GM12878 (cell line): ENCODE data around the gene ARMC3. TPM values are rescaled to one million over a fixed set of nuclear protein-coding genes. Genes with fewer than 3 reads are reported as not detected.

Source experiments
- ATAC-seq: fragments of 200-7000 bp; cut with Tn5 transposase; 3 replicates; pipeline ENCODE4 v1.9.1; 2020; ENCODE audit warnings: mild to moderate bottlenecking, moderate library complexity
- BruUV-seq: library from RNA; stranded (reverse); fragments of 400-500 nt; replicated peaks from 2 replicates; lab custom pipeline; 2021; lab: Mats Ljungman, UMichigan
- CTCF ChIA-PET: fragments of 300-600 bp; sonication (Branson Sonifier 250); formaldehyde crosslinking; extraction: SDS; loops from one replicate; lab custom pipeline; 2021; ENCODE audit warnings: inconsistent platforms; lab: Yijun Ruan, JAX
- POLR2A ChIA-PET: fragments of 350-600 bp; formaldehyde crosslinking; extraction: SDS; loops from one replicate; lab custom pipeline; 2021; ENCODE audit warnings: inconsistent platforms; lab: Charles Lee
- RAD21 ChIA-PET: fragments of 300-600 bp; sonication (Branson Sonifier 250); formaldehyde crosslinking; loops from one replicate; lab custom pipeline; 2023; ENCODE audit warnings: antibody characterized with exemption; ENCODE audit not compliant: unreplicated experiment; lab: Charles Lee
- SMC1A ChIA-PET: fragments of 300-600 bp; sonication (Branson Sonifier 250); formaldehyde crosslinking; loops from one replicate; lab custom pipeline; 2023; ENCODE audit not compliant: unreplicated experiment, uncharacterized antibody; lab: Charles Lee
- DNase-seq: peaks from one replicate; pipeline ENCODE4 v3.0.0-alpha.2; 2011; ENCODE audit warnings: low read depth, low spot score
- FAIRE-seq: peaks from 3 replicates; lab custom pipeline; 2011; peaks lifted over from hg19 to GRCh38; lab: Jason Lieb, UNC
- H2AFZ ChIP-seq: 2 replicates; pipeline ENCODE4 v1.6.0; 2011; ENCODE audit warnings: low read depth, low read length, control low read depth; ENCODE audit not compliant: control insufficient read depth
- H3K27ac ChIP-seq: 2 replicates; pipeline ENCODE4 v1.5.1; 2011; ENCODE audit warnings: control low read depth; ENCODE audit not compliant: control insufficient read depth, insufficient read depth
- H3K27me3 ChIP-seq, 2 experiments: replicated peaks in 1 of 2; 2 replicates each; pipeline versions ENCODE4 v1.6.0 to v1.6.1; 2011; ENCODE audit warnings: low read length in 1 of 2; ENCODE audit not compliant: control insufficient read depth in 2 of 2, insufficient read depth in 2 of 2
- H3K36me3 ChIP-seq, 2 experiments: 2 replicates each; pipeline ENCODE4 v1.5.1; 2011; ENCODE audit warnings: low read length in 1 of 2; ENCODE audit not compliant: control insufficient read depth in 2 of 2, insufficient read depth in 2 of 2
- H3K4me1 ChIP-seq: 2 replicates; pipeline ENCODE4 v1.6.1; 2011; ENCODE audit warnings: mild to moderate bottlenecking, low read length, moderate library complexity, mixed read lengths; ENCODE audit not compliant: control insufficient read depth, insufficient read depth
- H3K4me2 ChIP-seq: 2 replicates; pipeline ENCODE4 v1.6.0; 2011; ENCODE audit warnings: control low read depth; ENCODE audit not compliant: control insufficient read depth, insufficient read depth
- H3K4me3 ChIP-seq: fragments of 200-600 bp; sonication (generic); 2 replicates; pipeline ENCODE4 v1.5.1; 2016
- H3K79me2 ChIP-seq: 2 replicates; pipeline ENCODE4 v1.6.0; 2011; ENCODE audit warnings: low read length; ENCODE audit not compliant: control insufficient read depth, insufficient read depth
- H3K9ac ChIP-seq: 2 replicates; pipeline ENCODE4 v1.8.0; 2011; ENCODE audit warnings: low read length, control low read depth, mixed read lengths; ENCODE audit not compliant: control insufficient read depth, insufficient read depth
- H3K9me3 ChIP-seq: replicated peaks from 3 replicates; pipeline ENCODE4 v1.5.1; 2011; ENCODE audit warnings: mild to moderate bottlenecking, low read length; ENCODE audit not compliant: control insufficient read depth, insufficient read depth
- H4K20me1 ChIP-seq: 2 replicates; pipeline ENCODE4 v1.6.0; 2011; ENCODE audit not compliant: control insufficient read depth, insufficient read depth
- FOXM1 ChIP-seq: IDR thresholded peaks from 2 replicates; pipeline ENCODE4 v1.6.1; 2012; ENCODE audit warnings: low read depth, mild to moderate bottlenecking, inconsistent platforms, low read length, moderate library complexity
- NFYA ChIP-seq: IDR thresholded peaks from 2 replicates; pipeline ENCODE4 v1.6.1; 2011; ENCODE audit warnings: low read depth, mild to moderate bottlenecking, low read length, improper control_type of control experiment, borderline replicate concordance
- NR2C2 ChIP-seq: IDR thresholded peaks from 2 replicates; pipeline ENCODE4 v1.6.1; 2011; ENCODE audit warnings: borderline replicate concordance, low read depth; ENCODE audit not compliant: control insufficient read depth, insufficient read length
- PAX8 ChIP-seq: fragments of 450-650 bp; IDR thresholded peaks from 2 replicates; pipeline ENCODE4 v1.6.1; 2017; ENCODE audit warnings: mild to moderate bottlenecking, moderate library complexity
- ZZZ3 ChIP-seq: IDR thresholded peaks from 2 replicates; pipeline ENCODE4 v1.6.1; 2011; ENCODE audit warnings: low read depth; ENCODE audit not compliant: control insufficient read depth, insufficient read length
- WGBS: methylation state at CpG from one replicate; pipeline ENCODE4 v1.1.6; 2016; ENCODE audit warnings: low lambda C conversion rate; ENCODE audit not compliant: insufficient replicate concordance, insufficient coverage; ENCODE audit errors: missing lambda C conversion rate; 5-methylcytosine and 5-hydroxymethylcytosine counted together
- in situ Hi-C: fragments of 300-500 bp; cut with MboI; formaldehyde crosslinking; loops from 9 replicates; pipeline ENCODE4 v1.14.3; 2018; ENCODE audit warnings: mixed read lengths
- intact Hi-C: fragments of 100-400 bp; cut with micrococcal nuclease; formaldehyde crosslinking; loops from one replicate; pipeline ENCODE4 v1.14.2; 2022; ENCODE audit not compliant: unreplicated experiment
- polyA plus RNA-seq, 11 experiments: library from polyadenylated mRNA; depleted of rRNA in 4 of 11; unstranded in 6 of 11; stranded (reverse) in 5 of 11; fragments of >200 nt; fragmentation: Nextera tagmentation in 4 of 11; fragmentation: Illumina TruSeq in 1 of 11; extraction: Ambion mirVana in 4 of 11; extraction: Trizol in 1 of 11; gene quantifications; 1 replicate in 1 of 11; 2 replicates in 10 of 11; pipeline versions ENCODE4 v1.2.1 to v1.2.3, GENCODE V29; 2011 to 2016; ENCODE audit warnings: inconsistent platforms in 2 of 11, missing spikeins in 2 of 11, low read depth in 1 of 11
- total RNA-seq, 4 experiments: library from RNA; depleted of rRNA in 3 of 4; stranded (reverse); fragments of >200 nt in 3 of 4; fragmentation: Illumina TruSeq in 1 of 4; extraction: Trizol in 1 of 4; gene quantifications; 2 replicates each; pipeline versions ENCODE4 v1.2.1 to v1.2.3, GENCODE V29; 2013 to 2021
- TF ChIP-seq, protein P1 (sequence below): IDR thresholded peaks from 2 replicates; pipeline ENCODE4 v1.6.1; 2012; ENCODE audit warnings: mild to moderate bottlenecking, low read depth, low read length
- TF ChIP-seq, protein P2 (sequence below): fragments of 450-650 bp; IDR thresholded peaks from 2 replicates; pipeline ENCODE4 v1.6.1; 2016; ENCODE audit warnings: mild to moderate bottlenecking
- TF ChIP-seq, protein P3 (sequence below): fragments of 450-650 bp; IDR thresholded peaks from 2 replicates; pipeline ENCODE4 v1.6.1; 2017; ENCODE audit warnings: borderline replicate concordance

ARMC3 gene
- total and polyA plus RNA-seq, 10 of the 15 experiments (the other 5 are each of a cell fraction or from before 2014, with no cell fraction given) = 0.01 to 0.06 TPM; not detected in 8

DNA sequence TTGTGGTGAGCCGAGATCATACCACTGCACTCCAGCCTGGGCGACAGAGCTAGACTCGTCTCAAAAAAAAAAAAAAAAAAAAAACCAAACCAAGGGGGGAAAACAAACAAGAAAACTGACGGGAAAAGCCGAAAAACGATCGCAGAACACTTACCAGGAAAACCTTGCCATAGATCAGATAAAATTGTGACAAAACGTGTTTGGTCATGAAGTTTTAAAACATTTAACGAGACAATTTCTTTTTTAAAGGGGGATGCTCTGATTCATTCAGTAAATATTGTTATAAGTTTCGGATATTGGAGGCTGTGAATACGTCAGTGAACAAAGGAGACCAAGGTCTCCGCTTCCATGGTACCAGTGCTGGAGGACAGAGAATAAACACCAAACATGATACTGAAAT is 77.3 kb downstream of the ARMC3 start:
- no peak for FAIRE-seq
- no peaks in the 10 kb centered on the region; a peak in 1 of 4 replicates for H3K27me3 ChIP-seq
- no peak overlapping the region for H3K4me2 ChIP-seq
- TF ChIP-seq, protein P1, sequence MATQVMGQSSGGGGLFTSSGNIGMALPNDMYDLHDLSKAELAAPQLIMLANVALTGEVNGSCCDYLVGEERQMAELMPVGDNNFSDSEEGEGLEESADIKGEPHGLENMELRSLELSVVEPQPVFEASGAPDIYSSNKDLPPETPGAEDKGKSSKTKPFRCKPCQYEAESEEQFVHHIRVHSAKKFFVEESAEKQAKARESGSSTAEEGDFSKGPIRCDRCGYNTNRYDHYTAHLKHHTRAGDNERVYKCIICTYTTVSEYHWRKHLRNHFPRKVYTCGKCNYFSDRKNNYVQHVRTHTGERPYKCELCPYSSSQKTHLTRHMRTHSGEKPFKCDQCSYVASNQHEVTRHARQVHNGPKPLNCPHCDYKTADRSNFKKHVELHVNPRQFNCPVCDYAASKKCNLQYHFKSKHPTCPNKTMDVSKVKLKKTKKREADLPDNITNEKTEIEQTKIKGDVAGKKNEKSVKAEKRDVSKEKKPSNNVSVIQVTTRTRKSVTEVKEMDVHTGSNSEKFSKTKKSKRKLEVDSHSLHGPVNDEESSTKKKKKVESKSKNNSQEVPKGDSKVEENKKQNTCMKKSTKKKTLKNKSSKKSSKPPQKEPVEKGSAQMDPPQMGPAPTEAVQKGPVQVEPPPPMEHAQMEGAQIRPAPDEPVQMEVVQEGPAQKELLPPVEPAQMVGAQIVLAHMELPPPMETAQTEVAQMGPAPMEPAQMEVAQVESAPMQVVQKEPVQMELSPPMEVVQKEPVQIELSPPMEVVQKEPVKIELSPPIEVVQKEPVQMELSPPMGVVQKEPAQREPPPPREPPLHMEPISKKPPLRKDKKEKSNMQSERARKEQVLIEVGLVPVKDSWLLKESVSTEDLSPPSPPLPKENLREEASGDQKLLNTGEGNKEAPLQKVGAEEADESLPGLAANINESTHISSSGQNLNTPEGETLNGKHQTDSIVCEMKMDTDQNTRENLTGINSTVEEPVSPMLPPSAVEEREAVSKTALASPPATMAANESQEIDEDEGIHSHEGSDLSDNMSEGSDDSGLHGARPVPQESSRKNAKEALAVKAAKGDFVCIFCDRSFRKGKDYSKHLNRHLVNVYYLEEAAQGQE = no peak
- TF ChIP-seq FOXM1 = no peak
- TF ChIP-seq, protein P2, sequence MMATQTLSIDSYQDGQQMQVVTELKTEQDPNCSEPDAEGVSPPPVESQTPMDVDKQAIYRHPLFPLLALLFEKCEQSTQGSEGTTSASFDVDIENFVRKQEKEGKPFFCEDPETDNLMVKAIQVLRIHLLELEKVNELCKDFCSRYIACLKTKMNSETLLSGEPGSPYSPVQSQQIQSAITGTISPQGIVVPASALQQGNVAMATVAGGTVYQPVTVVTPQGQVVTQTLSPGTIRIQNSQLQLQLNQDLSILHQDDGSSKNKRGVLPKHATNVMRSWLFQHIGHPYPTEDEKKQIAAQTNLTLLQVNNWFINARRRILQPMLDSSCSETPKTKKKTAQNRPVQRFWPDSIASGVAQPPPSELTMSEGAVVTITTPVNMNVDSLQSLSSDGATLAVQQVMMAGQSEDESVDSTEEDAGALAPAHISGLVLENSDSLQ = no peak
- TF ChIP-seq, protein P3, sequence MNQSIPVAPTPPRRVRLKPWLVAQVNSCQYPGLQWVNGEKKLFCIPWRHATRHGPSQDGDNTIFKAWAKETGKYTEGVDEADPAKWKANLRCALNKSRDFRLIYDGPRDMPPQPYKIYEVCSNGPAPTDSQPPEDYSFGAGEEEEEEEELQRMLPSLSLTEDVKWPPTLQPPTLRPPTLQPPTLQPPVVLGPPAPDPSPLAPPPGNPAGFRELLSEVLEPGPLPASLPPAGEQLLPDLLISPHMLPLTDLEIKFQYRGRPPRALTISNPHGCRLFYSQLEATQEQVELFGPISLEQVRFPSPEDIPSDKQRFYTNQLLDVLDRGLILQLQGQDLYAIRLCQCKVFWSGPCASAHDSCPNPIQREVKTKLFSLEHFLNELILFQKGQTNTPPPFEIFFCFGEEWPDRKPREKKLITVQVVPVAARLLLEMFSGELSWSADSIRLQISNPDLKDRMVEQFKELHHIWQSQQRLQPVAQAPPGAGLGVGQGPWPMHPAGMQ = no peak
- TF ChIP-seq ZZZ3 = no peak
- TF ChIP-seq PAX8 = no peak
- no peak for TF ChIP-seq NFYA
- no peak for TF ChIP-seq NR2C2
- TF ChIP-seq, all 136 proteins: peak for 0
- BruUV-seq = no TSS peak
- WGBS = 72% methylated on average over 9 of the region's 12 CpGs
- no peaks in the 10 kb centered on the region for H3K79me2 ChIP-seq
- no peaks in the 10 kb centered on the region for H3K9me3 ChIP-seq
- ATAC-seq (no peak), DNase-seq (no peak)
- H2AFZ ChIP-seq = no peak overlapping the region
- no peaks in the 10 kb centered on the region for H4K20me1 ChIP-seq
- ChIA-PET SMC1A (no interaction called here), CTCF (no interaction called here), RAD21 (no interaction called here), POLR2A (interaction anchor here (0.6 kb wide), 1 partner anchor 507 kb away, joined by 3 read pairs; no protein-coding TSS in a partner anchor)
- in situ Hi-C loops = loop anchor here (25.0 kb wide), 1 partner anchor 1518 kb away; no protein-coding TSS in a partner anchor
- no peak overlapping the region for H3K4me3 ChIP-seq
- H3K27ac ChIP-seq = no peak overlapping the region
- intact Hi-C loops = no loop called here
- H3K4me1 ChIP-seq = no peaks in the 10 kb centered on the region
- H3K9ac ChIP-seq = no peak overlapping the region
- no peaks in the 10 kb centered on the region for H3K36me3 ChIP-seq
